GM12891 (cell line): ENCODE data around the gene DDIT3. TPM values are rescaled to one million over a fixed set of nuclear protein-coding genes. Genes with fewer than 3 reads are reported as not detected.
"Not testable (repeated sequence)": the region's sequence is repeated elsewhere in the genome, so short reads cannot be mapped to it uniquely, and the experiment has no call there.

Experiments
- DNase-seq: peaks from one replicate; pipeline ENCODE4 v3.0.0; 2011; ENCODE audit warnings: low spot score; ENCODE audit not compliant: insufficient read length
- FAIRE-seq: peaks from 2 replicates; lab custom pipeline; 2011; peaks lifted over from hg19 to GRCh38; lab: Jason Lieb, UNC
- PAX5 ChIP-seq: IDR thresholded peaks from 2 replicates; pipeline ENCODE4 v1.6.1; 2011; ENCODE audit warnings: low read length, moderate library complexity, mild to moderate bottlenecking; ENCODE audit not compliant: insufficient read depth, severe bottlenecking
- POLR2A ChIP-seq: IDR thresholded peaks from 2 replicates; pipeline ENCODE4 v1.6.1; 2011; ENCODE audit warnings: low read depth, low read length, control low read depth
- POLR2AphosphoS5 ChIP-seq: IDR thresholded peaks from 2 replicates; pipeline ENCODE4 v1.6.1; 2011; ENCODE audit warnings: low read depth, low read length, control low read depth
- POU2F2 ChIP-seq: IDR thresholded peaks from 2 replicates; pipeline ENCODE4 v1.6.1; 2011; ENCODE audit warnings: low read depth, mild to moderate bottlenecking, control low read depth, low read length, moderate library complexity
- SPI1 ChIP-seq: IDR thresholded peaks from 2 replicates; pipeline ENCODE4 v1.6.1; 2011; ENCODE audit warnings: low read depth, low read length, control low read depth
- TAF1 ChIP-seq: IDR thresholded peaks from 2 replicates; pipeline ENCODE4 v1.6.1; 2011; ENCODE audit warnings: low read depth, low read length, control low read depth
- polyA plus RNA-seq: library from polyadenylated mRNA; unstranded; fragments of >200 nt; gene quantifications from one replicate; pipeline ENCODE4 v1.2.1, GENCODE V29; 2012; ENCODE audit warnings: low read depth, missing spikeins, inconsistent platforms; ENCODE audit not compliant: missing spikeins

The DDIT3 gene
- 22.7 TPM for polyA plus RNA-seq

- FAIRE-seq = peak; percentile 26
- peak; percentile 90 for DNase-seq
- TF ChIP-seq POU2F2 = peak; percentile 92
- TF ChIP-seq POLR2AphosphoS5 = peak; percentile 99
- TF ChIP-seq SPI1 = no peak
- TF ChIP-seq PAX5 = peak; percentile 6
- TF ChIP-seq POLR2A = peak; percentile 99
- TF ChIP-seq TAF1 = peak; percentile 96
These were observed at the start of gene DDIT3 for GRCh38 chr12:57520053-57520818. TSS of gene DDIT3 (minus strand) at chr12:57520514. CDS start at chr12:57517406, 3,108 bp downstream.

GRCh38 chr12:57569858-57570257, 49.5 kb upstream of the DDIT3 start:
- DNase-seq (no peak), FAIRE-seq (no peak)
- TF ChIP-seq POU2F2 = no peak
- TF ChIP-seq POLR2A = no peak
- TF ChIP-seq TAF1 = no peak

- DNase-seq = no peak
- no peak for TF ChIP-seq POLR2A
- TF ChIP-seq SPI1 = no peak
- no peak for TF ChIP-seq POU2F2
- no peak for TF ChIP-seq TAF1
- TF ChIP-seq POLR2AphosphoS5 = no peak
- TF ChIP-seq PAX5 = no peak
- FAIRE-seq = peak; percentile 20
These were observed 48.5 kb upstream of the DDIT3 start for GRCh38 chr12:57568838-57569237.

- DNase-seq (no peak), FAIRE-seq (no peak)
- TF ChIP-seq POLR2AphosphoS5 = no peak
- no peak for TF ChIP-seq TAF1
- TF ChIP-seq POU2F2 = no peak
- no peak for TF ChIP-seq POLR2A
- no peak for TF ChIP-seq SPI1
- TF ChIP-seq PAX5 = no peak
These were observed 43.9 kb upstream of the DDIT3 start for GRCh38 chr12:57564178-57564740.

GRCh38 chr12:57563358-57563757, 43.0 kb upstream of the DDIT3 start:
- DNase-seq (no peak), FAIRE-seq (no peak)
- TF ChIP-seq POU2F2 = no peak

- not testable (repeated sequence) for FAIRE-seq, DNase-seq
These were observed 40.8 kb upstream of the DDIT3 start for GRCh38 chr12:57561117-57561516.

- DNase-seq = no peak
These were observed 40.2 kb upstream of the DDIT3 start for GRCh38 chr12:57560516-57560915.

GRCh38 chr12:57558864-57559263, 38.5 kb upstream of the DDIT3 start:
- DNase-seq = no peak
- TF ChIP-seq POU2F2 (no peak), POLR2AphosphoS5 (no peak), POLR2A (no peak), PAX5 (no peak), TAF1 (no peak), SPI1 (no peak)
- FAIRE-seq = no peak

More at GRCh38 chr12:57560516-57560915, 40.2 kb upstream of the DDIT3 start:
- FAIRE-seq = no peak
- TF ChIP-seq SPI1 (no peak), POLR2A (no peak), POLR2AphosphoS5 (no peak), TAF1 (no peak), POU2F2 (no peak), PAX5 (no peak)

- no peak for TF ChIP-seq TAF1
- TF ChIP-seq POLR2AphosphoS5 = no peak
- no peak for TF ChIP-seq PAX5
- TF ChIP-seq SPI1 = no peak
- no peak for TF ChIP-seq POLR2A
- TF ChIP-seq POU2F2 = no peak
- FAIRE-seq (no peak), DNase-seq (no peak)
These were observed 34.6 kb upstream of the DDIT3 start for GRCh38 chr12:57554897-57555296.

- TF ChIP-seq TAF1 (no peak), SPI1 (no peak), POLR2A (no peak), POLR2AphosphoS5 (no peak), POU2F2 (no peak), PAX5 (no peak)
- DNase-seq = no peak
- FAIRE-seq = no peak
These were observed 34.1 kb upstream of the DDIT3 start for GRCh38 chr12:57554453-57554852.
